DMS79 treated with DMSO at 0.1 percent for 48 hours (cell line): ENCODE data around the gene PARD3B.

Source experiments
- DNase-seq: peaks from one replicate; lab custom pipeline; 2025; lab: John Stamatoyannopoulos, UW

The PARD3B gene

DNA sequence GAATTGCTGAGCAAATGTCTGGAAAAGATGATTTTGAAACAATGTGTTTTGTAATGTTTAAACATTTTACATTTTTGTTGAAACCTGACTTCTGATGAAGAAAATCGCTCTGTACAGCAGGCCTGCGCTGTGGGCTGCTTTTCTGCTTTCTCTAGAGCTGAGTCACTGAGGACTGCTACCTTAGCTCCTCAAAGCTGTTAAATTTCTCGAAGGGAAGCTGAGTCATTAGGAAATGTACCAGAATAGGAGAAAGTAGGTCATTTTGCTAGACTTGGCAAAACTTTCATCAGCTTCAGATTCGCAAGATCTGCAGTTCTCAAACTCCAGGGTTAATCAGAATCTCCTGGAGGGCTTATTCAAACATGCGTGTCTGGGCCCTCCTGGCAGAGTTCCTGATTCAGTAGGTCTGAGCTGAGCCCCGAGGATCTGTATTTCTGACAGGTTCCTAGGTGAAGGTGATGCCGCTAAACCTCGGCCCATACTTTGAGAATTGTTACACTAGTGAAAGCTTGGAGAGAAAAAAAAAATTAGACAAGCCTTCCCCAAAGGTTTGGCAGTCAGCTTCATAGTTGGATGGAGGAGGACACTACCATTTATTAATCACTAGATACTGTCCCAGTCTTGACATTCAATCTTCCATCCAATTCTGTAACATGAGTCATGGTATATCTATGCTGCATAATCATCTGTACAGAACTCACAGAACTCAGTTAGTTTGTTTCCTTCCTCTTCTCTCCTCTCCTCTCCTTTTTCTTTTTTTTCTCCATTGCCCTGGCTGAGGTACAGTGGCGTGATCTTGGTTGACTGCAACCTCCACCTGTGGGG is 297.6 kb downstream of the PARD3B start:
- no peak for DNase-seq

DNA sequence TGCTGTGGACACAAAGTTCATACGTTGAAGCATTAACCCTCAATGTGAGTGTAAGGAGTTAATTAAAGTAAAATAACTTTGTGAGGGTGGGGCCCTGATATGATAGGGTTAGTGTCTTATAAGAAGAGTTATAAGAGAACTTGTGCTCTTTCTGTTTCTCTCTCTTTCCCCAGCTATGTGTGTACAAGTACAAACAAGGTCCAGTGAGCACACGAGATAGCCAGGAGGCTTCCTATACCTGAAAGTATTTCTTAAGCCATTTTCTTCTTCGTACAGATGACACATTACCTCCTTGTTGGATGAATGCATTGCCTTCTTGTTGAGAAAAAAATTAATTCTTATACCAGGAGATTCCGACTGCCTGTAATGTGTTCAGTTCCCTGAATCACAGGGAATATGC is 301.2 kb downstream of the PARD3B start:
- DNase-seq, result no peak

DNA sequence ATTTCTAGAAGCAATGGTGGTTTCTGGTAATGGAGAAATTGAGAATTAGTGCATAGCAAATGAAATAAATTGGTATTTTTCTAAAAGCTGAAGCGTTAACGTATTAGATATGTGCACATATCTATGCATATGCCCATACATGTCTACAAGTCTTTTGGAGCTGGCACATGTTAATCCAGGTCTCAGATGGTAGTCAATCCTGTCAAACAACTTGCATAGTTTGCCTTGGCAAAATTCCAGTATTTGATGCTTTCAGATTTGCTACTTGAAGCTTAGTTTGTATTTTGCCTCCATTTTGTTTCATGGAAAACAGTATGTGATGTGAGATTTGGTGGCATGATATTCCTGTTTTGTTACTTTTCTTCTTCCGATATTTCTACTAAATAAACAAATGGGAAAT is 304.6 kb downstream of the PARD3B start:
- peak; percentile 54 for DNase-seq

DNA sequence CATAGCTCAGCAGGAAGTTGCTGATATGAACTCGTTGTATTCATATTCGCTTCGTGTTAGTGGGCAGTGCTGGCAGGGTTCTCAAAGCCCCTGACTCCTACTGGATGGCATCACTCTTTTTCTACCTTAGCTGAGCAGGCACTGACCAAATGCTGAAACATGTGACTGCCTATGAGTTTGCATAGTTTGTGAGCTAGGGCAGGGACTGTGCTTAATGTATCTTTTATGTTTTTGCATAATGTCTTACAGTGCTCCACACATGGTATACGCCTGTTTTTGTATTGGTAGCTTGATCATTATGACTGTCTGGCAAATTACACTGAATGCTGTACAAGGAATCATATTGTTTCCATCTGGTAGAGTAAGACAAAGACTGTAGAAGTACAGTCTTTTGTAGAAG is 305.3 kb downstream of the PARD3B start:
- DNase-seq, result no peak

DNA sequence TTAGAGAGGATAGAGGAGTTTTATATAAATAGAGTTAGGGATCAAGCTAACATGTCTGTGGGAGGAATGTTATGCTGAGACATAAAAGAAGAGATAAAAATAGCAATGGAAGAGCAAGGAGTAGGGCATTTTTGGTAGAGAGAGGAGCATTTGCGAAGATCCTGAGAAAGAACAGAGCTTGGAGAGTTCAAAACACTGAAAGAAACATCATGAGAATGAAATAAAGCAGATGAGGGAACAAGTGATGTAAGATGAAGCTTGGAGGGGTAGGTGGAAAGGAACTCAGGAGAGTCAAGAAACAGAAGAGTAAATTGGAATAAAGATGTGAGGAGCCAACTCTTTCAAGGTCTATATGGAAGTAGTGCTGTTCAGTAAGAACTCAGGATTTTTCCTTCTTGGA is 308.6 kb downstream of the PARD3B start:
- DNase-seq, result no peak

DNA sequence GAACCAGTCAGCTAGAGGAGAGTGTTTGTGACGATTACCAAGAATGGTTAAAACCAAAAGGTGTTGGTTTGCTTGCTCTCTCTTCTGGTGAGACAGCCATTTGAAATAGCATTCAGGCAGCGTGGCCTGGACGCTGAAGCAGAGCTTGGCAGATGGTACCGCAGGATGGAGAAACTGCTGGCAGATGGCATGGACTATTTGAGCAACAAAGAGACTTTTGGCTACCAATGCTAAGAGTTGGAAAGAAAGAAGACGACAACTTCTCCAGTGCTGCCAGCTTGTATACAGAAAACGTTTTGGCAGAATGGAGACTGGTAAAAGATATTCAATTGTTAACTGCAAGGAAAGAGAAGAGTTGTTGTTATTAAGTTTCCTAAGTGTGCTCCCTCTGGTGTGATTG is 315.0 kb downstream of the PARD3B start:
- no peak for DNase-seq

DNA sequence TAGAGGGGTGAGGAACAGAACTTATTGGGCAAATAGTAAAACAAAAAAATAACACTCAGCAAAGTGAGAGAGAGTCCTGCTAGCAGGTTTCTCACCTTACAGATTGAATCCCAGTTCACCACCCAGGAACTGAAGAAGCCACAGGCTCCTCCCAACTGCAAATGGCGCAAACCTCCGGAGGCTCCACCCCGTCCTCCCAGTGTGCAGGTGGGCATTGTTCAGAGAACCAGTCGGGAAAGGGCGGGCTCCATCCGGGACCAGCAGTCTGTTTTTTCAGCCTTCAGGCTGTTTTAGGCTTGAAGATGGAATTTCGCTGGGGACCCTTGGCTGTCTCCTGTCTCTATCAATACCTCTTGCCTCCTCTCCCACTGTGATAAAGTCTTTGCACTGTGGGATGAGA is 317.5 kb downstream of the PARD3B start:
- no peak for DNase-seq

DNA sequence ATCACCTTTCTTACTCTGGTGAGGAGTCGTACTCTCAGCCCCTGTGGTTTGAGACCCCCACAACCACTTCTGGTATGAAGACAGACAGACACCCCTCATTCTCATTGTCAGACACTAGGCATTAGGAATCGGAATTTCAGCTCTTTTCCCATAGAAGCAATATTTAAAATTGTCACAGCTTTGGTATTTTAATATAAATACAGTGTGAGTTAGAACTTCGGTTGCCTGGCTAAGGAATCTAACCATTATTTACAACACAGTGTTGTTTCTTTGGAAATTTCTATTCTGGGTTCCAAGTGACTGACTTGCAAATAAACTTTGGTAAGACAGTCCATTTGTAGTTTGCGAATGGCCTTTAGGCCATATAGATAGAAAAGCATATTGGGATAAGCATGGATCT is 318.1 kb downstream of the PARD3B start:
- DNase-seq, result no peak

DNA sequence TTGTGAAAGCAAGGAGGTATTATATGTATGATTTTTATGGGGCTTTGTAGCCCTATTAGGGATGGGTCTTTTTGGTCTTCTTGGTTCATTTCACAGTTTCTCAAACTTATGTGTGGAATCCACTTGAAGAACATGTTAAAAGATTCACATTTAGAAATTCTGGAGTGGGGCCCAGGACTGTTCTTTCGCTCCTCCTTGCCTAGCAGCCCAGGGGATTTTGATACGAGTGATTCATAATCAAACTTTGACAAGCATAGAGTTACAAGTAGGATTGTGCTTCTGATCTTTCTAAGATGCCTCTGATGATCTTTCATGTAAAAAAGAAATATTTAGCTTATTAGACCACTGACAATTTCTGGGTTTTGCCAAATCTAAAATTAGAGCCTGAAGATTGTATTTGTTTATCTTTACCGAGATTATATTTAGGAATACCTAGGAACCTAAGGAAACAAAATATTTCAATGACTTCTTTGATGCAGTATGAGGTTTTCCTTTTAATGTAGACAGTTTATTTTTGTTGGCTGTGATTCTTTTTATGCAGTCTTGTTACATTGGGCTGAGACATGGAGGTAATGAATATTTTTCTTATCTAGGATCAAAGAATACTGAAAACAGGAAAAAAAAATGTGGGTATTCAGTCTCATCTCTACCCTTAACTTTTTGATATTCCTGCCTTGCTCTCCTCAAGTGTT is 324.0 kb downstream of the PARD3B start:
- no peak for DNase-seq

GRCh38 chr2:204870053-204870452 is 324.8 kb downstream of the PARD3B start:
- no peak for DNase-seq

DNA sequence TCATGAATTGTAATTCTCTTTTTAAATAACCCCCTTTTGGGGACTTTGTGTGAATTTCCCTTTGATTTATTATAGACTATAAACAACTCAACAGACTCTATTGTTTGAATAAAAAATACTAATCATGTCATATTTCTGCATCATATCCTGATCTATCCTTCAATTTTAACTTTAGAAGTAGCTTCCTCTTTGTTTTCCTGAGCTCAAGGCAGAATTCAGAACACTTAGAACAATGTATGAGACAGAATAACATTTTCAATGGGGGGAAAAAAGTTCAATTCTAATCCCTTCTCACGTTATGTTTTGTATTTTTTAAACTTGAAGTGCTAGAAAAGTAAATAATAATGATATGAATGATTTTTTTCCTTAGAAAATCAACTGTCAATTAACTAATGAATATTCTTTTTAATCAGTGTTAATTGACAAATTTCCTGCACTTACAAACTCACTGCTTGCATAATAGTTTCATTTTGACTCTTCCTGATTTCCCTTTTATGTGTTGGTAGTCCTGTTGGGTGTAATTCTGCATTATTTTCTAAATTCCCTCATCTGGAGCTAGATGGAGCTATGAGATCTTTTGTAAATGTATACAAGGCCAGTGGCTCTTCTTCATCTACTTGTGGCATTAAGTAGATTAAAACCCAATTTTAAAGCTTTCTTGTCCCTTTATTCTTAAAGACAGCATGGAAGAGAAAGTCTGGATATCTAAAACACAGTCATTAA is 326.1 kb downstream of the PARD3B start:
- DNase-seq, result no peak

DNA sequence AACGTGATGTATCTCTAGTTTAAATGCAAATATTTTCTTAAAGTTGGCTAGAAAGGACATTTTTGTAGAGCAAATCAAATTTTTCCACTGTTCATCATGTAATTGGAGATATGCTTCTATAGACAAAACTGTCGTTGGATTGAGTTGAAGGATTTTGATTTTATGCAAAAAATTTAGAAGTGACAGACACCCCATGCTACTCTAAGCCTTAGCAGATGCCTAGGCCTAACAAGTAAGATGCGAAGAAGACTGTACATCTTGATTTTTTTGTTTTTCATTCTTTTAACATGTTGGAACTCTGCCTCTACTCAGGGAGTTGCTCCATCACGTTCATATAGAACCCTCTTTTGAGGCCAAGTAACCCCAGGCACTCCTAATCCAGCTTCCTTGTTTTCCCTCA is 331.0 kb downstream of the PARD3B start:
- DNase-seq, result no peak

- DNase-seq, result no peak
Measured at GRCh38 chr2:204877691-204878090, 332.4 kb downstream of the PARD3B start.

DNA sequence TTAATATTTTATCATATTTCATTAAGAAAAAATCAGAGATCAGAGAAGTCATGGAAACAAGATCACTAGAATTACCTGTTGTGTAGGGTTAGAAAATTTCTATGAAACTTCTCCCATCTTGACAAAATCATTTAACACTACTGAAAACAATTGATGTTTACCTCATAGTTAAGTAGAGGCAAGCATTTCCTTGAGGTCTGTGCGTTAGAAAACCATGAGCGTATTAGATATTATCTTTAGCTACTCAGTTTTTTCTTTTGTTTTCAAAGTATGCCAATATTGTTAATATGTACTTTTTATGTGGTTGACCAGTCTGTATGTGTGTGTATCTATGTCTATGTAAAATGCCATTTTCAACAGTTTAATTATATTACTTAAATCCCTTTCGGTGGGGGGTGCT is 335.7 kb downstream of the PARD3B start:
- DNase-seq, result no peak

- DNase-seq, result no peak
Measured at GRCh38 chr2:204881655-204882054, 336.4 kb downstream of the PARD3B start.

- no peak for DNase-seq
Measured at GRCh38 chr2:204885747-204886146, 340.5 kb downstream of the PARD3B start.

- DNase-seq, result no peak
Measured at GRCh38 chr2:204886713-204887112, 341.4 kb downstream of the PARD3B start.

- no peak for DNase-seq
Measured at GRCh38 chr2:204888222-204888621, 342.9 kb downstream of the PARD3B start.

DNA sequence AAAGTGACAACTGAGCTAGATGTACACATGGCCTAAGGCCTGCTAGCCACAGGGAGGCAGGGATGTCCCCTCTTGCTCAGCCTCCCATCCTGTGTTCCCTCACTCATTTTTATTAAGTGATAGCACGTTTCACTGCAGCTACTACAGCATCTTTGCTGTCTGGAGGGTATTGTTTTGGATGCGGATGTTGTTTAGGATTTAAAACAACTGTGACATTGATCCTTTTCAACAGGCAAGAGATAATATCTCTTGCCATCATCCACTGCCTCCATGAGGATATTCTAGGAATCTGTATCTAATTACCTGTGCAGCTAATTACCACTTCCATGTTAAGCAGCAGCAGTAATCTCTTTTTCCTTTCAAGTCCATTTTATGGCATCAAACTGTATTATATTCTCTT is 345.4 kb downstream of the PARD3B start:
- DNase-seq, result no peak

- DNase-seq, result no peak
Measured at GRCh38 chr2:204891739-204892138, 346.5 kb downstream of the PARD3B start.

DNA sequence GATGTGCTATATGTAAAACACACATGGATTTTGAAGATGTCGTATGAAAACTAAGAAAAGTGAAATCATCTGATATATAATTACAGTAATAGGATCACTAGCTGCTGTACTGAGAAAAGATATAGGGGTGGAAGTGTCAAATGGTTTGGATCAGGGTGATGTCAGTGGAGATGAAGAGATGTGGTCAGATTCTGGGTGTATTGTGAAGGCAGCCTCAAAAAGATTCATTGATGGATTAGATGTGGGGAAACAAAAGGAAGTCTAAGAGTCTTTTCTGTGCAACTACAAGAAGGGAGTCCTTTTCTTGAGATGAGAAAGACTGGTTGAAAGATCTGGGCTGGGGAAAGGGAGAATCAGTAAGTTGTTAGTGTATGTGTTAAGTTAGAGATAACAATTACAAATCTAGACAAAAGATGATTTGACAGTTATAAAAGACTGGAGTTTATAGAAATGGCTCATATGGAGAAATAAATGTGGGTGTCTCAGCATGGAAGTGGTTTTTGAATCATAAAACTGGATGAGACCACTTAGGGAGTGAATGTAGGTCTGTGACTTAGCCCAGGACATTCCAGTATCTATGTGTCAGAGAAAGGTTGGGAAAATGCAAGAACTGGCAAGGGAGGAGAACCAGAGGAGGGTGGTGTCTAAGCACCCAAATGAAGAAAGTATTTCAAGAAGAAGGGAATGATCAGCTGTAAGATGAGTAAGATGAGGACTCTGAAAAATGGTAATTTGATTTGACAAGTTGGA is 347.4 kb downstream of the PARD3B start:
- no peak for DNase-seq

DNA sequence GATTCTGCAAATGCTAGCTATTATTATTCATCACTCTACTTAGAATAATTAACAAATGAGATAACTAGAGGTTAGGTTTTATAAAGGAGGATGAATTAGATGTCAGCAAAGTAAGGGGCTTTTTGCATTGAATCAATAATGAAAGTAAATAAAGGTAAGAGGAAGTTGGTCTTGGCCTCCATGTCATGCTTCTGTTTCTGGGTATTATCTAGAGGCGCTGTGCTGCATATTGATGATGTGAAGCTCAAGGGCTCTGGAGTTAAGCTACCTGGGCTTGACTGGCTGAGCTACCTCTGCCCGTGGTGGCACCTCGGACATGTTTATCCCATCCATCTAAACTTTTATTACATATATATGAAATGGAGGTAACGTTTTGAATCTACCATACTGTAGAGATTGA is 350.9 kb downstream of the PARD3B start:
- DNase-seq, result no peak
